NAMALWA (cell line): ENCODE results near the gene FLVCR2.

Experiments
- DNase-seq: peaks from one replicate; pipeline ENCODE4 v3.0.0-alpha.2; 2015; ENCODE audit warnings: low spot score

Gene FLVCR2

GRCh38 chr14:75631453-75631831 lies 53.0 kb downstream of the FLVCR2 start:
- DNase-seq = no peak

GRCh38 chr14:75634848-75635247 lies 56.4 kb downstream of the FLVCR2 start:
- DNase-seq = no peak

DNA sequence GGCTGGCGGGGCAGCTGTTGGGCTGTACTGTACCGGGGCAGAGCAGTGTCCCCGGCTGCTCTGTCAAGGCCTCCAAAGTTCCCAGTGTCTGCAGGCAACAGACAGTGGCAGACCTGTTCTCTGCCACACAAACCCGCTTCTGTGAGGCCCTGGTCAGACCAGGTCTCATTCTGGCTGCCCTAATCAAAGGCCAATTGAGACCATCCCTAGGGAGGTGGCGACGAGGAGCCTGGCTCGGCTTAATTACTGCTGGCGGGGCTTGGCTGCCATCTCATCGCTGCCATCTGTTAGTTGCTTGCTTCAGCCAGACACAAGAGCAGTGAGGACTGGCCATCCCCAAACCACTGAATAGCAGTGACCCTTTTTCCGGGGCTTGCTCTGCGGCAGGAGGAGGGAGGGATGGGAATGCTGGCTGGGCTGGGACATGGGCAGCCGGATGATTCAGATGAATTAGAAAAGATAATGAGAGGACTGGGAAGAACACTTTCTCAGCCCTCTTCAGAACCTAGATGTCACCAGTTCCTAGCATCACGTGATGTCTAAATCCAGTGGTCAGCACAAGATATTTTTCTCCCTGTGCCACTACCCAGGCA lies 57.8 kb downstream of the FLVCR2 start:
- no peak for DNase-seq

DNA sequence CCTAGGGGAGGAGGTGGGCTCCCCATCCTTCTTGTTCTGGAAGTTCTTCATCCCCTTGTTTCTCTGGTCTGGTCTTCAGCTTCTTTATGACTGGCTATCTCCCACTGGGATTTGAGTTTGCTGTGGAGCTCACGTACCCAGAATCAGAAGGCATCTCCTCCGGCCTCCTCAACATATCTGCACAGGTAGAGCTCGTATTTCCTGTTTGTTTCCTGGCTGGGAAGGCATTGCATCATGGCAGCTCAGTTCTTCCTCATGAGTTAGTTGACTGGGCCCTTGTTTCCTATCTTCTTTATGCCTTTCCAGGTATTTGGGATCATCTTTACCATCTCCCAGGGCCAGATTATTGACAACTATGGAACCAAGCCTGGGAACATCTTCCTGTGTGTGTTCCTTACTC lies 62.5 kb downstream of the FLVCR2 start:
- no peak for DNase-seq

GRCh38 chr14:75643985-75644384 lies 65.6 kb downstream of the FLVCR2 start:
- no peak for DNase-seq

GRCh38 chr14:75645056-75645455 lies 66.6 kb downstream of the FLVCR2 start:
- no peak for DNase-seq

- no peak for DNase-seq
These were observed 68.3 kb downstream of the FLVCR2 start for GRCh38 chr14:75646762-75647161.

- DNase-seq = no peak
These were observed 69.2 kb downstream of the FLVCR2 start for GRCh38 chr14:75647640-75648039.

GRCh38 chr14:75648066-75648838 lies 69.8 kb downstream of the FLVCR2 start:
- no peak for DNase-seq

- no peak for DNase-seq
These were observed 70.9 kb downstream of the FLVCR2 start for GRCh38 chr14:75649337-75649736.

GRCh38 chr14:75649773-75650172 lies 71.4 kb downstream of the FLVCR2 start:
- DNase-seq = no peak

DNA sequence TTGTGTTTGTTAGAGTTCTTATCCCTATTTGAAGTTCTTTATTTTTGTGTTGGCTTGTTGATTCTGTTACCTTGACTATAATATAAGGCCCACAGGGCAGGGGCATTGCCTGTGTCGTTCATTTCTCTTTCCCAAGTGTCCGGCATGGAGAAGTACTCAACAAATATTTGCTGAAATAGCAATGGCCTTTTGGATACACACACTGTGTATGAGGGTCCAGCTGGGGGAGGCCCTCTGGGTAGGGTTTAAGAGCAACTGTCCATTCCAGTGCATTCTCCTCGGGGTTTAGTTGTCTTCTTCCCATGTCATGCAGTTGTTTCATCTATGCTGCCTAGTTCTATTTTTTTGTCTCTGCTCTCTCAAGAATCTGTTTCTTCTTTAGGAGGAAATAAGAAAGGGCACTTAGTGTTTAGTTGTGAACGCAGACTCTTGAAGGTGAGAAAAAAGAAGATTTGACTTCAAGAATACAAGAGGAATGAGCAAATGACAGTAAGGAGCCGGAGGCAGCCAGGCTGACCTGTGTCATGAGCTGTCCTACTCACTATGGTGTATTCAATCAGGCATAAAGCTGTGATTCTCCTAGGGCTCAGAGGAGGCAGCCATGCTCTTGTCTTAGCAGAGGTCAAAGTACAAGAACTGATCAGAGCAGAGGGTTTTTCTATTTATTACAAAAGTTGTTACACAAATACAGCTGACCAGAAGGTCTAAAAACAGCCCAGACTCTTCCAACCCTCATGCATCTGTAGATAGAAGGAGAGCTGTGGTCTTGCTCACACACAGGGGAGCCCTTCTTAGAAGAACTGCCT lies 72.0 kb downstream of the FLVCR2 start:
- no peak for DNase-seq

- DNase-seq = no peak
These were observed 75.1 kb downstream of the FLVCR2 start for GRCh38 chr14:75653563-75653962.

- peak; percentile 63 for DNase-seq
These were observed 75.8 kb downstream of the FLVCR2 start for GRCh38 chr14:75654127-75654732.

DNA sequence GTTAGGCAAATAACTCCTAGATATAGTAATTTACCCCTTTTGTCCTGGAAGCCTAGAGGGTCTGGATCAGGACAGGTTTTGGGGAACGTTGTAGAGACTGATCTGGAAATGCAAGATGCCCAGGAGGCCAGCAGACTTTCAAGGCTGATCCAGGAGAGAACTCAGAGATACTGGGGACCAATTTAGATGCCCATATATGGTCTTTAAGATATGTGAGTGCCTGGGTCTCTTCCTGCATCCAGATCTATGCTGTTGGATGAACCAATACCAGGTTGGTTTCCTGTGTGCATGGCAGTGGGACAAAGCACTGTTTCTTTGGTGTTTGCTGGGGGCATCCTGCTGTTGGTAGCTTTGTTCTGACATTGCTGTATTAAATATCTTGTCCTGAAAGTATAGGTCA lies 76.8 kb downstream of the FLVCR2 start:
- no peak for DNase-seq

- no peak for DNase-seq
These were observed 78.9 kb downstream of the FLVCR2 start for GRCh38 chr14:75657331-75657730.

DNA sequence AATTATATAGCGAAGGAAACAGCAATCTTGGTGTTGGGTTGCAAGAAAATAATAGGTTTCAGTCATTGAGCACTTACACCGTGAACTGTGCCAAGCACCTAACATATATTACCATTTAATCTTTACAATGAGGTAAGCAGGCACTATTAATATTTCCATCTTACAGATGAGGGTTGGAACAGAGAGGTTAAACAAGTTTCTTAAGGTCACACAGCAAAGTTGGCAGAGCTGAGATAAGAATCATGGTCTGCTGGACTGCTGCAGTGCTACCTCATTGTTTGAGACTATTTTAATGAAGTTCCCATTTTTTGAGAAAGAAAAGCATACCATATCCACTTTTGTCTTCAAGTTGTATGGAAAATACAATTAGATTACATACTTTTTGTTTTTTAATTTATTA lies 80.5 kb downstream of the FLVCR2 start:
- DNase-seq = no peak

DNA sequence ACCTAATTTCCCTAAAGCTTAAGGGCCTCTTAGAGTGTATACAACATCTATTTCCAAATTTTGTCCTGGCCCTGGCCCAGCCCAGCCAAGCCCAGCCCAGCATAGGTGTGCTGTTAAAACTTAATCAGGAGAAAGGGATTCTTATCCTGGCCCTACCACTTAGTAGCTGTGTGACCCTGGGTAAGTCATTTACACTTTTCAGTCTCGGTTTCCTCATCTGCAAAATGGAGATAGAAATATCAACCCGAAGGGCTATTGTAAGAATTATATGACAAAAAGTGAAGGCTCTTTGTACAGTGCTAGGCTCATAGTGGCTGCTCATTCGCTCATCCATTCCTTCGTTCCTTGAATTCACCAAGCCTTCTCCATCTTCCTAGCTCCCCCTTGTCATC lies 81.8 kb downstream of the FLVCR2 start:
- DNase-seq = no peak

GRCh38 chr14:75660630-75661498 lies 82.4 kb downstream of the FLVCR2 start, which contains the start of the genes ERG28 and TTLL5:
ERG28 (minus strand) TSS chr14:75660876; CDS start chr14:75657502, 3,374 bp downstream.
TTLL5 (plus strand) TSS chr14:75661246; CDS start chr14:75663150, 1,904 bp downstream.
- peak; percentile 94 for DNase-seq

- no peak for DNase-seq
These were observed 83.0 kb downstream of the FLVCR2 start for GRCh38 chr14:75661499-75661814.

GRCh38 chr14:75662966-75663365 lies 84.5 kb downstream of the FLVCR2 start:
- no peak for DNase-seq
